ENCODE data around the gene MKNK1. TPM values are rescaled to one million over a fixed set of nuclear protein-coding genes. Genes with fewer than 3 reads are reported as not detected.

MKNK1 gene
- total RNA-seq, 1 donor from 2014 or later = 23.4 TPM

- DNase-seq (ENCODE audit: low spot score) = no peak
These were observed 60.1 kb downstream of the MKNK1 start for GRCh38 chr1:46543761-46544560.

- no peak for DNase-seq (ENCODE audit: low spot score)
These were observed 60.7 kb downstream of the MKNK1 start for GRCh38 chr1:46543382-46543760.

GRCh38 chr1:46539972-46540371 lies 64.1 kb downstream of the MKNK1 start:
- DNase-seq (ENCODE audit: low spot score) = no peak

GRCh38 chr1:46538147-46538546 lies 65.9 kb downstream of the MKNK1 start:
- DNase-seq (ENCODE audit: low spot score) = no peak

GRCh38 chr1:46537651-46538050 lies 66.4 kb downstream of the MKNK1 start:
- DNase-seq (ENCODE audit: low spot score) = no peak

GRCh38 chr1:46536527-46536926 lies 67.5 kb downstream of the MKNK1 start:
- DNase-seq (ENCODE audit: low spot score) = no peak

GRCh38 chr1:46535063-46535462 lies 69.0 kb downstream of the MKNK1 start:
- no peak for DNase-seq (ENCODE audit: low spot score)

- peak; percentile 39 for DNase-seq (ENCODE audit: low spot score)
These were observed 70.7 kb downstream of the MKNK1 start for GRCh38 chr1:46533179-46533864.

GRCh38 chr1:46532498-46533178 lies 71.4 kb downstream of the MKNK1 start:
- peak; percentile 65 for DNase-seq (ENCODE audit: low spot score)

- no peak for DNase-seq (ENCODE audit: low spot score)
These were observed 72.0 kb downstream of the MKNK1 start for GRCh38 chr1:46532095-46532494.

GRCh38 chr1:46530791-46531409 lies 73.2 kb downstream of the MKNK1 start:
- no peak for DNase-seq (ENCODE audit: low spot score)

- DNase-seq (ENCODE audit: low spot score) = no peak
These were observed 73.8 kb downstream of the MKNK1 start for GRCh38 chr1:46530311-46530710.

GRCh38 chr1:46529031-46529630 lies 74.9 kb downstream of the MKNK1 start:
- DNase-seq (ENCODE audit: low spot score) = no peak

GRCh38 chr1:46528297-46528955 lies 75.6 kb downstream of the MKNK1 start:
- DNase-seq (ENCODE audit: low spot score) = peak; percentile 55

- peak; percentile 84 for DNase-seq (ENCODE audit: low spot score)
These were observed 76.4 kb downstream of the MKNK1 start for GRCh38 chr1:46527474-46528296.

GRCh38 chr1:46526691-46527291 lies 77.3 kb downstream of the MKNK1 start:
- no peak for DNase-seq (ENCODE audit: low spot score)

GRCh38 chr1:46526013-46526690 lies 77.9 kb downstream of the MKNK1 start:
- DNase-seq (ENCODE audit: low spot score) = no peak

- no peak for DNase-seq (ENCODE audit: low spot score)
These were observed 78.7 kb downstream of the MKNK1 start for GRCh38 chr1:46525253-46525983.

- no peak for DNase-seq (ENCODE audit: low spot score)
These were observed 79.2 kb downstream of the MKNK1 start for GRCh38 chr1:46524843-46525242.

Data from umbilical cord (tissue), 2 donors.